Gastroesophageal sphincter (tissue), 4 donors: ENCODE measurements around the gene BEGAIN. TPM values are rescaled to one million over a fixed set of nuclear protein-coding genes. Genes with fewer than 3 reads are reported as not detected.

ENCODE experiments used
- ATAC-seq: fragments of 150-250 bp; one replicate; pipeline ENCODE4 v1.9.1; 2016; ENCODE audit warnings: mild to moderate bottlenecking, moderate library complexity
- H3K27ac ChIP-seq, 4 donors: fragments of 200-600 bp; sonication (generic) in 3 of 4; 1 replicate in 3 of 4; 2 replicates in 1 of 4; pipeline ENCODE4 v1.5.1; 2016 to 2019
- H3K27me3 ChIP-seq: fragments of 200-600 bp; sonication (generic); one replicate; pipeline ENCODE4 v1.5.1; 2019
- H3K36me3 ChIP-seq, 2 donors: fragments of 200-600 bp; sonication (generic); one replicate each; pipeline ENCODE4 v1.5.1; 2019; ENCODE audit warnings: control low read depth in 1 of 2
- H3K4me1 ChIP-seq, 3 donors: fragments of 200-600 bp; sonication (generic); 1 replicate in 2 of 3; 2 replicates in 1 of 3; pipeline ENCODE4 v1.5.1; 2016 to 2019; ENCODE audit warnings: control low read depth in 2 of 3
- H3K4me3 ChIP-seq, 2 donors: fragments of 200-600 bp; sonication (generic); one replicate each; pipeline ENCODE4 v1.5.1; 2019; ENCODE audit warnings: mild to moderate bottlenecking in 1 of 2, moderate library complexity in 1 of 2
- H3K9me3 ChIP-seq, 3 donors: fragments of 200-600 bp; sonication (generic); one replicate each; pipeline ENCODE4 v1.5.1; 2017 to 2019; ENCODE audit warnings: control low read depth in 2 of 3
- CTCF ChIP-seq, 4 experiments: fragments of 200-600 bp in 2 of 4; fragments of 450-650 bp in 2 of 4; sonication (generic) in 1 of 4; IDR thresholded peaks; one replicate each; pipeline ENCODE4 v1.5.1; 2017 to 2019; ENCODE audit warnings: antibody characterized with exemption in 4 of 4, mild to moderate bottlenecking in 2 of 4, moderate library complexity in 2 of 4
- EP300 ChIP-seq: sonication (generic); formaldehyde crosslinking; IDR thresholded peaks from one replicate; pipeline ENCODE4 v1.6.1; 2017; ENCODE audit warnings: antibody characterized with exemption, mild to moderate bottlenecking
- POLR2A ChIP-seq, 2 donors: fragments of 450-650 bp; IDR thresholded peaks; one replicate each; pipeline ENCODE4 v1.6.1; 2017; ENCODE audit warnings: antibody characterized with exemption in 2 of 2, mild to moderate bottlenecking in 2 of 2, moderate library complexity in 1 of 2
- POLR2AphosphoS5 ChIP-seq: sonication (generic); formaldehyde crosslinking; IDR thresholded peaks from one replicate; pipeline ENCODE4 v1.6.1; 2017; ENCODE audit warnings: antibody characterized with exemption
- WGBS, 2 donors: methylation state at CpG; one replicate each; pipeline ENCODE4 v1.1.5; 2018; ENCODE audit warnings: low coverage in 1 of 2; 5-methylcytosine and 5-hydroxymethylcytosine counted together
- total RNA-seq, 4 donors: library from RNA; depleted of rRNA; stranded (reverse); fragments of >200 nt; gene quantifications; one replicate each; pipeline ENCODE4 v1.1.0, GENCODE V29; 2016

The BEGAIN gene
- total RNA-seq, 4 donors from 2014 or later: 3.9 to 5.6 (median 4.2) TPM

- TF ChIP-seq POLR2AphosphoS5 (no peak), EP300 (no peak), CTCF (IDR thresholded peaks at IDR 0.05) (no peak), POLR2A (IDR thresholded peaks at IDR 0.05) (no peak)
- ATAC-seq: no peak
- WGBS, 2 donors: 70 to 84% methylated on average over 5 to 14 of the region's 19 CpGs
Measured at GRCh38 chr14:100608586-100609330, 21.5 kb upstream of the BEGAIN start.

DNA sequence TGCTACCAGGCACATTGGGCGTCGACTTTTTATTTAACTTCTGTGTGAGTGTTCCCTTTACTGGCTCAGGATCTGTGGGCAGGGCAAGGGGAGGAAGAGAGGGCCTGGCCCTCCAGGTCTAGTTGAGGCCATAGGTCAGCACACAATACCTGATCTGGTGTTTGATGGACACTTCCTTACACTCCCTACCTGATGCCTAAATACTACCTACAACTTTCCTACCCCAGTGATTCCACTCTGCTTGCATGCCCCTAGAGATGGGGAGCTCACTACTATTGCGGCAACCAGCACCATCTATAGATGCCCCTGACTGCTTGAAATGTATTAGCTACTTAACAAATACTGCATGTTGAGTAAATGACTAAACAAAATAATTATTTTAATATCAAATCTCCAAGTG, 20.8 kb upstream of the BEGAIN start:
- H3K27ac ChIP-seq: no peak overlapping the region
- WGBS, 2 donors: 100% methylated on average over 1 to 3 of the region's 3 CpGs
- no peak for ATAC-seq

More at GRCh38 chr14:100608586-100609330, 21.5 kb upstream of the BEGAIN start:
- Histone ChIP-seq H3K4me1 (no peaks in the 10 kb centered on the region), H3K27ac (no peak overlapping the region), H3K27me3 (peaks cover 49% of the 10 kb centered on the region), H3K4me3 (no peak overlapping the region), H3K36me3 (no peaks in the 10 kb centered on the region), H3K9me3 (no peaks in the 10 kb centered on the region)

GRCh38 chr14:100607611-100607956, 20.4 kb upstream of the BEGAIN start:
- Histone ChIP-seq H3K27me3 (peaks cover 46% of the 10 kb centered on the region), H3K4me1 (no peaks in the 10 kb centered on the region), H3K27ac (no peak overlapping the region), H3K4me3 (no peak overlapping the region), H3K9me3 (peaks cover 0 to under 1% (median 0%) of the 10 kb centered on the region in 3 donors), H3K36me3 (no peaks in the 10 kb centered on the region)
- no peak for ATAC-seq
- 90% methylated on average over 4 of the region's 10 CpGs; no CpG with 5 or more reads in 1 of the 2 donors for WGBS, 2 donors
- TF ChIP-seq POLR2AphosphoS5: no peak
- no peak for TF ChIP-seq EP300
- no peak for TF ChIP-seq POLR2A (IDR thresholded peaks at IDR 0.05)
- TF ChIP-seq CTCF (IDR thresholded peaks at IDR 0.05): no peak

More for the DNA sequence above, 20.8 kb upstream of the BEGAIN start:
- H3K4me3 ChIP-seq: no peak overlapping the region
- TF ChIP-seq POLR2AphosphoS5 (no peak), POLR2A (IDR thresholded peaks at IDR 0.05) (no peak), EP300 (no peak), CTCF (IDR thresholded peaks at IDR 0.05) (no peak)
- H3K9me3 ChIP-seq: no peaks in the 10 kb centered on the region
- H3K36me3 ChIP-seq: no peaks in the 10 kb centered on the region
- no peaks in the 10 kb centered on the region for H3K4me1 ChIP-seq
- peaks cover 49% of the 10 kb centered on the region for H3K27me3 ChIP-seq

GRCh38 chr14:100606687-100607610, 19.7 kb upstream of the BEGAIN start:
- no peaks in the 10 kb centered on the region for H3K36me3 ChIP-seq
- peaks cover 0 to 6% (median 0%) of the 10 kb centered on the region in 3 donors for H3K9me3 ChIP-seq
- TF ChIP-seq CTCF (IDR thresholded peaks at IDR 0.05) (no peak), EP300 (no peak), POLR2A (IDR thresholded peaks at IDR 0.05) (no peak), POLR2AphosphoS5 (no peak)
- H3K4me3 ChIP-seq: no peak overlapping the region
- no peak overlapping the region for H3K27ac ChIP-seq
- ATAC-seq: no peak
- H3K27me3 ChIP-seq: peaks cover 46% of the 10 kb centered on the region
- 79 to 82% methylated on average over 5 to 8 of the region's 15 CpGs for WGBS, 2 donors
- no peaks in the 10 kb centered on the region for H3K4me1 ChIP-seq
